Cardiac muscle cell (in vitro differentiated cells and primary cell): ENCODE results near the gene NCLN. TPM values are rescaled to one million over a fixed set of nuclear protein-coding genes. Genes with fewer than 3 reads are reported as not detected.

Source experiments
- DNase-seq, 2 donors: peaks; one replicate each; pipeline versions ENCODE4 v3.0.0 to v3.0.0-alpha.2; 2010 to 2017; ENCODE audit warnings: low read depth in 1 of 2, low spot score in 1 of 2
- H3K27ac ChIP-seq: fragments of 200-600 bp; sonication (generic); 2 replicates; pipeline ENCODE4 v1.5.1; 2016
- H3K27me3 ChIP-seq: fragments of 200-600 bp; sonication (generic); 2 replicates; pipeline ENCODE4 v1.6.0; 2016; ENCODE audit warnings: control low read depth
- H3K36me3 ChIP-seq: fragments of 200-600 bp; sonication (generic); 2 replicates; pipeline ENCODE4 v1.5.1; 2016; ENCODE audit warnings: control low read depth
- H3K4me1 ChIP-seq: fragments of 200-600 bp; sonication (generic); 2 replicates; pipeline ENCODE4 v1.8.1; 2017; ENCODE audit warnings: low read depth, mild to moderate bottlenecking, mixed run types
- H3K4me3 ChIP-seq: fragments of 200-600 bp; sonication (generic); 2 replicates; pipeline ENCODE4 v1.5.1; 2016; ENCODE audit warnings: mild to moderate bottlenecking
- H3K9me3 ChIP-seq: fragments of 200-600 bp; sonication (generic); 2 replicates; pipeline ENCODE4 v1.5.1; 2017; ENCODE audit warnings: low read depth, mild to moderate bottlenecking, control low read depth
- CTCF ChIP-seq: IDR thresholded peaks from 2 replicates; pipeline ENCODE4 v1.5.1; 2012; ENCODE audit warnings: low read depth, mild to moderate bottlenecking, low read length
- polyA plus RNA-seq: library from polyadenylated mRNA; unstranded; fragments of >200 nt; fragmentation: Nextera tagmentation; extraction: Ambion mirVana; gene quantifications from 2 replicates; pipeline ENCODE4 v1.2.1, GENCODE V29; 2016
- total RNA-seq: library from RNA; depleted of rRNA; stranded (reverse); fragments of >200 nt; gene quantifications from 2 replicates; pipeline ENCODE4 v1.2.3, GENCODE V29; 2016

Gene NCLN
- total RNA-seq (30.6 and 40.0 TPM in 2 replicates), polyA plus RNA-seq (36.2 and 55.7 TPM in 2 replicates)

GRCh38 chr19:3185461-3186159, at the start of gene NCLN:
NCLN (plus strand) TSS chr19:3185930; CDS start chr19:3186031, 101 bp downstream.
- DNase-seq: peak; percentile 96
- H3K36me3 ChIP-seq: no peaks in the 10 kb centered on the region
- no peak for TF ChIP-seq CTCF
- H3K4me1 ChIP-seq: peaks cover 9% of the 10 kb centered on the region
- H3K4me3 ChIP-seq: peak within 1 kb of the TSS; percentile 92
- no peaks in the 10 kb centered on the region for H3K27me3 ChIP-seq
- H3K9me3 ChIP-seq: no peaks in the 10 kb centered on the region
- H3K27ac ChIP-seq: peak within 1 kb of the TSS; percentile 54

GRCh38 chr19:3135961-3136683, 49.6 kb upstream of the NCLN start, which contains the start of gene GNA15:
GNA15 (plus strand) TSS chr19:3136033; CDS start chr19:3136451, 418 bp downstream.
- H3K27ac ChIP-seq: no peak within 1 kb of the TSS
- TF ChIP-seq CTCF: no peak
- H3K4me1 ChIP-seq: no peaks in the 10 kb centered on the region
- H3K4me3 ChIP-seq: no peak within 1 kb of the TSS
- DNase-seq: no peak
- H3K9me3 ChIP-seq: no peaks in the 10 kb centered on the region
- H3K36me3 ChIP-seq: no peaks in the 10 kb centered on the region
- no peaks in the 10 kb centered on the region for H3K27me3 ChIP-seq

GRCh38 chr19:3136684-3137055, 49.1 kb upstream of the NCLN start:
- no peak for TF ChIP-seq CTCF
- DNase-seq: no peak
- Histone ChIP-seq H3K27ac (no peak overlapping the region), H3K36me3 (no peaks in the 10 kb centered on the region), H3K9me3 (no peaks in the 10 kb centered on the region), H3K4me3 (no peak overlapping the region), H3K27me3 (no peaks in the 10 kb centered on the region), H3K4me1 (no peaks in the 10 kb centered on the region)

GRCh38 chr19:3137119-3137518, 48.6 kb upstream of the NCLN start:
- Histone ChIP-seq H3K27me3 (no peaks in the 10 kb centered on the region), H3K4me1 (no peaks in the 10 kb centered on the region), H3K36me3 (no peaks in the 10 kb centered on the region), H3K27ac (no peak overlapping the region), H3K9me3 (no peaks in the 10 kb centered on the region), H3K4me3 (no peak overlapping the region)
- peak in 1 of 2 donors; percentile 76 for DNase-seq
- no peak for TF ChIP-seq CTCF

- no peak for DNase-seq
- Histone ChIP-seq H3K4me3 (no peak overlapping the region), H3K27ac (no peak overlapping the region), H3K27me3 (no peaks in the 10 kb centered on the region), H3K4me1 (no peaks in the 10 kb centered on the region), H3K36me3 (no peaks in the 10 kb centered on the region), H3K9me3 (no peaks in the 10 kb centered on the region)
- TF ChIP-seq CTCF: no peak
These were observed 47.5 kb upstream of the NCLN start for GRCh38 chr19:3138268-3138667.
